GM08714 (cell line): ENCODE results near the gene COL4A3.
A peak's percentile ranks its signal among the peaks of the same experiment; 100 is the strongest.

Experiments used
- H3K4me3 ChIP-seq: fragments of 200-500 bp; sonication (Bioruptor generic); 2 replicates; pipeline ENCODE4 v1.5.1; 2014; ENCODE audit warnings: mild to moderate bottlenecking, low read length, inconsistent platforms
- ZNF274 ChIP-seq: IDR thresholded peaks from 2 replicates; pipeline ENCODE4 v1.6.1; 2012; ENCODE audit warnings: mild to moderate bottlenecking, low read depth, low read length

The COL4A3 gene

DNA sequence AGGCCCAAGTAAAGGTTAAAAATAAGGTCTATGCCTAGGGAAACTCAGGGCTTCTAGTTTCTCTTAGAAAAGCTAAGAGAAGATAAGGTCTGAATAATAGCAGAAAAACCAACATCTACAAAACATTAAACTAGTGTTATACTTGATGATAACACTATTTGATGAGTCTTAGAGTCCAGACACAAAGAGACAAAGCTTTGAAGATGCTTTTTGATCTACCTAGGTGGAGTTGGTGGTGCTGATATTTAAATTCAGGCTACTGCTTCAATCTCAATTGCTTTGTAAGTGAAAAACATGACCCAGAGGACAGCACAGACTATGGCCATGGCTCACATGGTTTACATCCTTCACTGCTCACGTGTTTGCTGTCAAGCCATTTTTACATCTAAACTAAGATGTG, 148.9 kb downstream of the COL4A3 start:
- TF ChIP-seq ZNF274 = no peak
- H3K4me3 ChIP-seq = no peak overlapping the region

DNA sequence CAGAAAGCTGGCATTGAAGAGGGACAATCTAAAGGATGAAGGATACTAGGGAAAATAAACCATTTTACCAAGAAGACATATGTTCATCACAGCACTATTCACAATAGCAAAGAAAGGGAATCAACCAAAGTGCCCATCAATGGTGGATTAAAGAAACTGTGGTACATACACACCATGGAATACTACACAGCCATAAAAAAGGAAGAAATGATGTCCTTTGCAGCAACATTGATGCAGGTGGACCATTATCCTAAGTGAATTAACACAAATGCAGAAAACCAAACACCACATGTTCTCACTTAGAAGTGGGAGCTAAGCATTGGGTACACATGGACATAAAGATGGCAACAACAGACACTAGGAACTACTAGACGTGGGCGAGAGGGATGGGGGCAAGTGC, 153.4 kb downstream of the COL4A3 start:
- TF ChIP-seq ZNF274 = no peak
- no peak overlapping the region for H3K4me3 ChIP-seq

DNA sequence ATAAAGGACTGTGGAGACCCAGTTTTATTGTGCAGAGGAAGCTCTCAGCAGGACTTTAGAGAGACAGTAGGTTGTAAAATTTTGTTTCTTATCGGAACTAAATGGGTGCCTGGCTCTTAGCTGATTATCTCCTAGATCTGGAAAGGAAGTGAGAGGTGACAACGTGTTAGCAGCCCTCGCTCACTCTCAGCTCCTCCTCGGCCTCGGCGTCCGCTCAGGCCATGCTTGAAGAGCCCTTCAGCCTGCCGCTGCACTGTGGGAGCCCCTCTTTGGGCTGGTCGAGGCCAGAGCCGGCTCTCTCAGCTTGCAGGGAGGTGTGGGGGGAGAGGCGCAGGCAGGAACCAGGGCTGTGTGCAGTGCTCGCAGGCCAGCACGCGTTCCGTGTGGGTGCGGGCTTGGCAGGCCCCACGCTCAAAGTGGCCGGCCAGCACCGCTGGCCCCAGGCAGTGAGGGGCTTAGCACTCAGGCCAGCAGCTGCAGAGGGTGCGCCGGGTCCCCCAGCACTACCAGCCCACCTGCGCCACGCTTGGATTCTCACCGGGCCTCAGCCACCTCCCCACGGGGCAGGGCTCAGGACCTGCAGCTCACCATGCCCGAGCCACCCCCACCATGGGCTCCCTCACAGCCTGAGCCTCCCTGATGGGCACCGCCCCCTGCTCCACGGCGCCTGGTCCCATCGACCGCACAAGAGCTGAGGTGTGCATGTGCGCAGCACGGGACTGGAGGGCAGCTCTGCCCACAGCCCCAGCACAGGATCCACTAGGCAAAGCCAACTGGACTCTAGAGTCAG, 156.1 kb downstream of the COL4A3 start:
- TF ChIP-seq ZNF274 = no peak
- no peak overlapping the region for H3K4me3 ChIP-seq

DNA sequence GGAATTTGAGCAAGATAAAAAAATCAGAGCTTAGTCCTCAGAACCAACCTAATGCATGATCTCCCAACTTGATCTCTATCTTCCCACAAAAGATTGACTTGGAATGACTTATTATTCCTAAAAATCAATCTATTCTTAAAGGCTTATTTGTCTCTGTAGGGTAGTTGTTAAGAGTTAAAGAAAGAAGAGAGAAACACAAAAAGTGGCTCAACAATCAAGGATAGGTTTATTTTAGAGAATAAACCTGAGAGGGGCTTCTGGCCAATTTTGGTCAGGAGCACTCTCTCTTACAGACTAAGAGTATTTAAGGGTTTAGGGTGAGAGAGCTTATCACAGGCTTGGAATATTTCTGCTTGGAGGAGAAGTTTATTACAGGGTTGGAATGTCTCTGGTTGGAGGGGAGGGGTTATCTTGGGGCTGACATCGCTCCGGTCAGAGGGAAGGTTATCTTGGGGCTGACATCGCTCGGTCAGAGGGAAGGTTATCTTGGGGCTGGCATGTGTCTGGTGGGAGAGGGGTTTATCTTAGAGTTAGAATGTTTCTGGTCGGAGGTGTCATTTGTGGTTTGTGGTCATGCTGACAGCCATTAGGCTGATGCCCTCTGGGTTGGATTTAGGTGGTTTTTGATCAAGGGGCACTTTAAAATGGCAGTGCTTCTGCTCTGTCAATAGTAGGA, 158.2 kb downstream of the COL4A3 start:
- no peak overlapping the region for H3K4me3 ChIP-seq
- no peak for TF ChIP-seq ZNF274

DNA sequence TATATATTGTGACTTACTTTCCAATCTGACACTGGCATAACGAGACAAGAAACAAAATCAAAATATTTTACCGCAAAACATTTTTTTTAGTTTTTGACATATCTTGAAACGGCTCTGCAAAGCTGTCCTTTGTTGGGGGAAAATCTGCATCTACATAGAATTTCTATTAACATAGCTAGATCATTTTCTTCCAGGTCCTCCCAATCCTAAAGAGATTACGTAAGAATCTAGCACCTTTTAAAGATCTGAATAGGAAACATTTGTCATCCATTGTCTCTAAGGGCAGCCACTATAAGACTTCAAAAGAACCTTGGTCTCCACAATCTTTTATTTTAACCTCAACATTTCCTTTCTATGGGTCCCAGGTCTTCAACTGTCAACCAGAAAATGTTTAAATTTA, 159.4 kb downstream of the COL4A3 start:
- no peak overlapping the region for H3K4me3 ChIP-seq
- TF ChIP-seq ZNF274 = no peak

DNA sequence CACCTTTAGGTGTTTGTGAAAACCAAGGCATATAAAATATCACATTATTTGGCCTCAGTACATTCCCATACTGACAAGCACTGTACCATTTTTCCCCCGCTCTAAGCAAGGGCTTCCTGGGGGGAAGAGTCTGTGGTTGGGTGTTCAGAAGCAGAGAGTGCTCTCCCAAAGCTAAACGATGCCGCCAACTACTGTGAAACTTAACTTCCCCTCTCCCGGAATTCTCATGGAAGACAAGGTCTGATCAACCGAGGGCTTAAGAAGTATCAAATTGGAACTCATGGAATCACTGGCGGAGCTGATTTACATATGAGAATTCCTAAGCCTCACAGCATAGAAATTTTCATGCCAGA, 160.2 kb downstream of the COL4A3 start:
- H3K4me3 ChIP-seq = peak overlapping the region; percentile 91

DNA sequence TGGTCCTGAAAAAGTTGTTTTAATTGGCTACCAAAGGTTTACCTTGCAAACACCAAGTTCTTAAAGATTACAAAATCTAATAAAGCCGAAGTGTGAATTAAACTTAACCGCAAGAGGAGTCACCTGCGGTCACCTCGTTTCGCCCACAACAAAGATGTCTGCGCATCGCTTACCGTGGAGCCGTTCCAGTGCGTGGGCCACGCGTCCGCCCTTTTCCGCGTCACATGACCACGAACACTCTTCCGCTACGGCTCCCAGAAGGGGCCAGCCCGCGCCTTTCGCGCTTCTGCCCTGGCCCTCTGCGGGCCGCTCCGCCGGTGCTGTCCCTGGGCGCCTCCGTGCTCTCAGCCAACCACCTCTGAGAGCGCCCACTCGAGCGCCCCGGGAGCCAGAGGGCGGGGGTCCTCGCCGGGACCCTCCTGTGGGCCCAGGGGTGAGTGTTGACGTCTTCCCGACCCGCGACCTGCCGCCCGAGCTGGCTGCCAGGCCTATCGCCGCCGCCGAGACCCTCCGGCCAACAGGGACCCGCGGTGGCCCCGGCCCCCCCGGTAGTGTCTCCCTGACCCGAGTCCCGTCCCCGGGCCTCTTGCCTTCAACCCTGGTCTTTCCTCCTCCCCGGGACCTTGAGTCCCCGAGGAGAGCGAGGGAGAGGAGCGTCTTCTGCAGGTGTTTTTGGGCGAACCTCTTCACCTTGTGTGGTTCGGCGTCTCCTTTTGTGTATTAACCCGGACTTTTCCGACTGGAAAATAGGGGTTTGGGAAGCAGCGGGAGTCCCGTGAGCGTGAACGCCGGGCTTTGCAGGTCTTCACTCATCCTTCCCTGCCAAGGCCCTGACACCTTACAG, 160.8 kb downstream of the COL4A3 start, which contains the start of gene MFF:
MFF (plus strand) TSS at position 257 of the 844 bp plus-strand sequence. CDS start 5,415 bp downstream, outside the sequence.
- TF ChIP-seq ZNF274 = no peak

More for the DNA sequence above, 160.2 kb downstream of the COL4A3 start:
- no peak for TF ChIP-seq ZNF274

DNA sequence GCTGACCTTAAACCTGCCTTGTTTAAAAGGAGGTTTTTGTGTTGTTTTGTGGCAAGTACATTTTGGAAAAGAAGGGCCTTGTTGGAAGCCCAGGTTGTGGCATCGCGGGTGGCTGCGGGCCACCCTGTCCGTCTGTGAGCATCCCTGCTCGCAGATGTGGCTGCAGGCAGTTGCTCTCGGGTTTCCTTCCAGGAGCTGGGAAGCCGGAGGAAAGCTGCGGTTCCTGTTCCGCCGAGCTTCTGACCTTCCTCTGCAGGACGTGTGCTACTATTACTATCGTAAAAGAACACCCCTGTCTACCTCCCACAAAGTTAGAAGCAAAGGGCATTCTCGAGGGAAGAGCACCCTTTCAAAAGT, 161.4 kb downstream of the COL4A3 start:
- H3K4me3 ChIP-seq = peak overlapping the region; percentile 91
- no peak for TF ChIP-seq ZNF274

More for the DNA sequence above, 160.8 kb downstream of the COL4A3 start, which contains the start of gene MFF:
- peak within 1 kb of the TSS; percentile 91 for H3K4me3 ChIP-seq

DNA sequence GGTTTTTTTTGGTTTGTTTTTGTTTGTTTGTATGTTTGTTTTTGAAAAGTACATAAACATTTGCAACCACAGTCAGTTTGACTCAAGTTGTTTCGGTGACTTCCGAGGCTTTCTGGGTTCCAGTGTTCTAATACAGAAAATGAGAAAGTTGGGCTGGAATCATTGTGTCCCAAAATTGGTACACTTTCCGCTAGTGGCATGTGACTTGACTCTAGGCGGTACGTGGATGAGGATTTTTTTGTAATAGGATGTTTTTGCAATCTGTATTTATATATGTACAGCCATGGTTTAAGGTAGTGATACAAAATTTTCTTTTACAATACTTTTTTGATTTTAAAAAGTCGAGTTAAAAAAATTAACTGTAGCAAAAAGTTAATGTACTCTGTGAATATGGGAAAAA, 162.4 kb downstream of the COL4A3 start:
- peak overlapping the region; percentile 43; the same call in 1 of the 2 replicates for H3K4me3 ChIP-seq
- no peak for TF ChIP-seq ZNF274

DNA sequence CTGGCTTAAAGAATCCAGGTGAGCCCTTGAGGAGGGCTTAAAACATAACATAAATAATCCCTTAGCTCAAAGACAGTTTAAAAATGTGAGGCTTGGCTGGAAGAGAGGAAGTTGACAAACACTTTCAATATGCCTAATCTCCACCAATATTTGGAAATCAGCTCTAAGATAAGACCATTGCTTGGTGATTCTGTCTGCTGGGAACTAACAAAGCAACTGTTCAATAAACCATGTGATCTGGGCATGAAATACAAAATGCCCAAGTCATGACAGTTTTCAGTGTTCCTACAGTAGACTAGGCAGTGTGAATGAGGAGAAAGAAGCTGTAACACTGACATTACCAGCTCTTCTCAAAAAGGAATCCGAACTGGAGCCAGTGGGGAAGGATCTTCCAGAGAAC, 171.3 kb downstream of the COL4A3 start:
- TF ChIP-seq ZNF274 = no peak
- H3K4me3 ChIP-seq = no peak overlapping the region

DNA sequence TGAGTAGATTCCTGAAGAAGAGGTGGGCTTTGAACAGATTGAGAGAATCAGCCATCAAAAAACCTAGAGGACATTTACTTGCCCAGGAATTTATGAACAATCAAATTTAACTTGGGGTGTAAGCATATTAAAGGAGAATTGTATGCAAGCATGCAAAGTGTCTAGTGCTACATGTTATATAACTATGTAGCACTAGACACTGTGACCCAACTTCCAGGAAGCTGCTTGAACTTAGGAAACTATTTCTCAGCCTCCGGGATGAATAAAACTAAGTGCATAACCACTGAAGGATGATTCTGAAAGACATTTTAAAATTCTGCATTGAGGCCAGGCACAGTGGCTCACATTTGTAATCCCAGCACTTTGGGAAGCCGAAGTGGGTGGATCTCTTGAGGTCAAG, 173.0 kb downstream of the COL4A3 start:
- no peak overlapping the region for H3K4me3 ChIP-seq
- no peak for TF ChIP-seq ZNF274

DNA sequence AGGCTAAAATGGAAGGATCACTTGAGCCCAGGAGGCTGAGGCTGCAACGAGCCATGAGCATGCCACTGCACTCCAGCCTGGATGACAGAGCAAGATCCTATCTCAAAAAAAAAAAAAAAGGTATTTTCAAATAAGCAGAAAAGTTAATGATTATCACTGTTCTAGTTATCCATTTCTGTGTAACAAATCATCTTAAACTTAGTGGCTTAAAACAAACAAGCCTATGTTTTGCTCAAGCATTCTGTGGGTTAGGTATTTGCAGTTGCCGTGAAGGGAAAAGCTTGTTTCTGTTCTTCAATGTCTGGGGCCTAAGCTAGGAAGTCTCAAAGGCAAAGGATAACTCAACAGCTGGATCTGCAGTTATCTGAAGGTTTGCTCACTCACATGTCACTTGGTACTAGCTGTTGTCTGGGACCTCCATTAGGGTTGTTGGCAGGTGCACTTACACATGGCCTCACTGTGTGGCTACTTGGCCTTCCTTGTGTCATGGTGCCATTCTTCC, 174.7 kb downstream of the COL4A3 start:
- no peak for TF ChIP-seq ZNF274
- H3K4me3 ChIP-seq = no peak overlapping the region

DNA sequence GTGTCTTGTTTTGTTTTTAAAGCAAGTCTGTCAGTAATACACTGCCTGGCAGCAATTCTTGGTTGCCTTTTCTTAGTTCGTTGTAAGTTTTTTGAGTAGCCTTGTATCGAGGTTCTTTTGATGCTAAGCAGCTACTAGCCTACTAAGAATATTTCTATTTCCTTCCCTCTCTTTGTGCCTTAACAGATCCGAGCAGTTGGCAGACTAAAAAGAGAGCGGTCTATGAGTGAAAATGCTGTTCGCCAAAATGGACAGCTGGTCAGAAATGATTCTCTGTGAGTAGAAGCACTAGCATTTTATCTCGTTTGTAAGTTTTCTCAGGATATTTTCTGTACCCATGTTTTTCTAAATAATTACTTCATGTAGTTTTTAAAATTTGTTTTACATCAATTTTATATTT, 175.7 kb downstream of the COL4A3 start:
- H3K4me3 ChIP-seq = no peak overlapping the region
- no peak for TF ChIP-seq ZNF274

DNA sequence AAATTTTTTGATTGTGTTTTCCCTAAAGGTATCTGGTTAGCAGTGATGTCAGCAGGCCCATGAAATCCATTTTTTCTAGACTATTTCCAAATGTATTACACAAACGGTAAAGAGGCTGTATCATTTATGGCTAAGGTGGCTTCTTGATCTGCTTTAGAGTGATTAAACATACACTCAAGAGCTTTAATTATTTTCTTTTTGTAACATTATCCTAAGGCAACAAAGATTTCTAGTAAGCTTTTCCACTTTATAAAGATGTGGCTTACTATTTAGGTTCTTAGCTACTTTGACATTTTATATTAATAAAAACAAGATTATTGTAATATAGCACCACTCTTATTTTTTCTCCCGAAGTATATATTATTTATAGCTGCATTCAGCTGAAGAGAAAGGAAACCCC, 177.1 kb downstream of the COL4A3 start:
- H3K4me3 ChIP-seq = no peak overlapping the region
- no peak for TF ChIP-seq ZNF274

DNA sequence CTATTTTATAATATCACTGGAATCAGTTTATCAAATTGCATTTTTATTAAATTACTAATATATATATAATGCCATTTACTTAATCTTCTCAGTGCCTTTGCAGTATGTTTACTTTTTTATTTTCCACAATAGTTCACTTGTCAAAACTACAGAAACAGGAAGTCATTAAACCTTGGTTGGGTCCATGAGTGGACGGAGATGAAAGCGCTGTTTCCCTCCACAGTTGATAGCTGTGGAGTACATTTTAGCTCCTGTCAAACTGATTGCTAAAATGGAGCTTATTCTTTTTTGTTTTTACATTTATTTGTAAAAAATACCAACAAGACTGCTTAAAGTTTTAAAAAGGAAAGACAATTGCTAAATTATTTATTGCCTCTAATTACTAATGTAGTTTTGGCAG, 179.8 kb downstream of the COL4A3 start:
- TF ChIP-seq ZNF274 = no peak
- no peak overlapping the region for H3K4me3 ChIP-seq
